ENCODE measurements around the gene TRAF3IP1.

DNA sequence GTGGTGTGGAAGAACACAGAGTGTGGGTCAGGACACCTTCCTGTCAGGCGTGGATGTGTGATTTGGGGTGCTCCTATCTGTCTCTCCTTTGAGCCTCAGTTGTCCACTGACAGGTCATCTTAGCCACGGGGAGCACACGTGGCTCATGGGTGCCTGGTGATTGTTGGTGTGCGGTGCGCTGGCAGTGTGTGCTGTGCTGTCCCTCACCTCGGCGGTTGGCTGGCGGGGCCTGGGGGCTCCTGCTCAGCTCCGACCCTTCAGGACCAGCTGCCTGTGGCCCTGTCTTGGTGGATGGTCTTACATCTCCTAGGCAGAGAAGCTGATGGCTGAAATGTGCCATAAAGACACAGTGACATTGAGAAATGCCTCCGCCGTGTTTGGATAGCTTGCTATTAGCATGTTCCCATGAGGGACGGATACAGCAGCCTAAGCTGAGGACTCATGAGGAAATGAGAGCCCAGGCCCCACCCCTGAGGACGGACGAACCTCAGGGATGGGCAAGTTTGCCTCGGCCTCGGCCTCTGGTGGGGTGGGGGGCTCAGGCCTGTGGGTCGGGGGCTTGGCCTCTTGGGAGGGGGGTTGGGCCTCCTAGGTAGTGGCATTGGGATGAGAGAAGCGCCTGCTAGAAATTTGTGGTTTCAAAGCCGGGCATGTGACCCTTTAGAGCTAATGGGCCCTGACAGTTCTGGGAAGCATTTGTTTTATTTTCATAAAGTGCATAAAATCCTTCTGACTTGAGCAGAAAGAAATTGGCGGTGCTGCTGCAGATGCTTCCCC, 86.1 kb downstream of the TRAF3IP1 start:
- no peak for TF ChIP-seq FOXA1 (IDR thresholded peaks at IDR 0.05)
- TF ChIP-seq LEF1 (IDR thresholded peaks at IDR 0.05; ENCODE audit: borderline replicate concordance), result no peak
